Fibroblast of skin of back (primary cell): ENCODE results near the gene MOK.
"Not testable (repeated sequence)": the region's sequence is repeated elsewhere in the genome, so short reads cannot be mapped to it uniquely, and the experiment has no call there.

Experiments
- DNase-seq: peaks from one replicate; pipeline ENCODE4 v3.0.0-alpha.2; 2013

The MOK gene

DNA sequence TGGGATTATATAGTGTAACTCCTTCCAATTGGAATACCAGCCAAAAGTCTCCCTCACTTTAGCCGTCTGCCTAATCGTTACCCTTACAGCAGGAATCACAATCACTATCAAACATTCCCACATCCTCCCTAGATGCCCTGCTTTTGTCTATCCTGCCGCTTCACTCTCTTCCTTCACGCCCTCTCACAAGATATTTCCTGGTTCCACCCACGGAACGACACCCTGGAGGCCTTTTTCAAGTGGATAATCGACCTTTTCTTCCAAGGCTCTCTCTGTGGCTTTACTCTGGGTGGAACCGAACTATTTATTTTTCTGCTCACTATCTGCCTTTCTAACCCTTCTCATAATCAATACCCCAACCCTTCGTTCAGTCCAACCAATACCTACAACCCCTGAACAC, 58.9 kb downstream of the MOK start:
- DNase-seq = no peak

DNA sequence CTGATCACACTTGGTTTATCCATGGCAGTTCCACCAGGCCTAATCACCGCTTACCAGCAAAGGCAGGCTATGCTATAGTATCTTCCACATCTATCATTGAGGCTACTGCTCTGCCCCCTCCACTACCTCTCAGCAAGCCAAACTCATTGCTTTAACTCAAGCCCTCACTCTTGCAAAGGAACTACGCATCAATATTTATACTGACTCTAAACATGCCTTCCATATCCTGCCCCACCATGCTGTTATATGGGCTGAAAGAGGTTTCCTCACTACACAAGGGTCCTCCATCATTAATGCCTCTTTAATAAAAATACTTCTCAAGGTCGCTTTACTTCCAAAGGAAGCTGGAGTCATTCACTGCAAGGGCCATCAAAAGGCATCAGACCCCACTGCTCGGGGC, 61.2 kb downstream of the MOK start:
- not testable (repeated sequence) for DNase-seq

DNA sequence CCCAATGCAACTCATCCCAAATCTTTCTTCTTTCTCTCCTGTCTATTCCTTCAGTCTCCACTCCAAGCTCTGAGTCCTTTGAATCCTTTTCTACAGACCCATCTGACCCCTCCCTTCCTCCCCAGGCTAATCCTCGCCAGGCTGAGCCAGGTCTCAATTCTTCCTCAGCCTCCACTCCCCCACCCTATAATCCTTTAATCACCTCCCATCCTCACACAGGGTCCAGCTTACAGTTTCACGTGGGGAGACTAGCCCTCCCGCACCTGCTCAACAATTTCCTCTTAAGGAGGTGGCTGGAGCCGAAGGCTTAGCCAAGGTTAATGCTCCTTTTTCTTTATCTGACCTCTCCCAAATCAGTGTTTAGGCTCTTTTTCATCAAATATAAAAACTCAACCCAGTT, 63.8 kb downstream of the MOK start:
- DNase-seq = no peak

DNA sequence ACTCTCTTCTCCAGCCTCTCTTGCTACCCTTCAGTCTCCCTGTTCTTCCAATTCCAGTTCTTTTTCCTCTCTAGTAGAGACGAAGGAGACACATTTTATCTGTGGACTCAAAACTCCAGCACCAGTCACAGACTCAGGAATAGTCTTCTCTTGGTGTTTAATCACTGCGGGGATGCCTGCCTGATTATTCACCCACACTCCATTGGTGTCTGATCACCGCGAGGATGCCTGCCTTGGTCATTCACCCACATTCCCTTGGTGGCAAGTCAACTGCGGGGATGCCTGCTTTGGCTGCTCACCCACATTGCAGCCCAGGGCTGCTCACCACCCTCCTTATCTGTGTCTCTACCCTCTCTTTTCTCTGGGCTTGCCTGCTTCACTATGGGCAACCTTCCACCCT, 64.5 kb downstream of the MOK start:
- DNase-seq = peak; percentile 27

DNA sequence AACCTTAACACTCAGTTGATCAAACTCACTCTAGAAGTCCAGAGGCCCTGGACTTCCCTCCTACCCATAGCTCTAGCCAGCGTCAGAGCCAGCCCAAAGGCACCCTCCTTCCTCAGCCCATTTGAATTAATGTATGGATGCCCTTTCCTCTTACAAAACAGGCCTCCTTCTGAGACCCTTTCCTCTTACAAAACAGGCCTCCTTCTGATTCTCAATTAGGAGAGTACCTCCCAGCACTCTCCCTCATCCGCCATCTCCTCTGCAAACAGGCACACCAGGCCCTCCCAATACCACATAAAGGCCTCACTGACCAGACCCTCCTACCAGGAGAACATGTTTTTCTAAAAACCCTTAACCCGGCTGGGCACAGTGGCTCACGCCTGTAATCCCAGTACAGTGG, 65.7 kb downstream of the MOK start:
- DNase-seq = no peak

DNA sequence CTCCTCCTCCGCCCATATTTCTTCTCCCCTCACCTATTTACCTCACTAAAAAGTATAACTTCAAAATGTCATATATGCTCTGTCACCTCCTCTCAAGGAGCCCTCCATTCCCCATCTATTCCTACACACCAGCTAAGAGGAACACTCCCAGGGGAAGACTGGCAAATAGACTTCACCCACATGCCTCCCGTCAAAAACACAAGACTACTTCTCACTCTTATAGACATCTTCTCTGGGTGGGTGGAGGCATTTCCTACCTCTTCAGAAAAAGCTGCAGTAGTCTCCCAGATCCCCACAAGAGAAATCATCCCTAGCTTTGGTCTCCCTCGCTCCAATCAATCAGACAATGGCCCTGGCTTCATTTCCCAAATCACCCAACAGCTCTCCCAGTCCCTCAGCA, 66.2 kb downstream of the MOK start:
- no peak for DNase-seq

DNA sequence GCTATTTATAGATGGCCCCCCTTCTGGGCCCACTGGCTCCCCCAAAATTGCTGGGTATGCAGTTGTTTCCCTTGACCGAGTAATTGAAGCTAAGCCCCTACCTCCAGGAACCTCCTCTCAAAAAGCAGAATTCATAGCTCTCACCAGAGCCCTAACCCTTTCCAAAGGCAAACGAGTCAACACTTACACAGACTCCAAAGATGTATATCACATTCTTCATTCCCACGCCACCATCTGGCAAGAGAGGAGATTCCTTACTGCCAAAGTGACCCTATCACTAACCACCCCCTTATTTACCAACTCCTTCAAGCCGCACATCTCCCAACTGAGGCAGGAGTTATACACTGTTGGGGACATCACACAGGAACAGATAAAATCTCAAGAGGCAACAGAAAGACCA, 66.8 kb downstream of the MOK start:
- no peak for DNase-seq

DNA sequence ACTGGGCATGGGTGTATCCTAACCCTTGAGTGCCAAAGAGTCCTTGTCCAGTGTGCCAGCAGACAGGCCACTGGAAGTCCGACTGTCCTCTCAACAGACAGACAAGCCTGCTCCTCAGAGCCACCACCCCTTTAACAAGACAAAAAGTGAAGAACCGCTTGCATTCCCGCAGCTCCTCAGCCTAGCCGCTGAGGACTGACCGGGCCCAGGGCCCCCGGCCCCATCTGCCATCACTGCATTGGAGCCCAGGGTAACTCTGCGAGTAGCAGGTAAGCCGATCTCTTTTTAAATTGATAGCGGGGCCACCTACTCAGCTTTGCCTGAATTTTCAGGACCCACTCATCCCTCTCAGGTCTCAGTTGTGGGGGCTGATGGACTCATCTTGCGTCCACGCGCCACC, 68.9 kb downstream of the MOK start:
- DNase-seq = no peak

DNA sequence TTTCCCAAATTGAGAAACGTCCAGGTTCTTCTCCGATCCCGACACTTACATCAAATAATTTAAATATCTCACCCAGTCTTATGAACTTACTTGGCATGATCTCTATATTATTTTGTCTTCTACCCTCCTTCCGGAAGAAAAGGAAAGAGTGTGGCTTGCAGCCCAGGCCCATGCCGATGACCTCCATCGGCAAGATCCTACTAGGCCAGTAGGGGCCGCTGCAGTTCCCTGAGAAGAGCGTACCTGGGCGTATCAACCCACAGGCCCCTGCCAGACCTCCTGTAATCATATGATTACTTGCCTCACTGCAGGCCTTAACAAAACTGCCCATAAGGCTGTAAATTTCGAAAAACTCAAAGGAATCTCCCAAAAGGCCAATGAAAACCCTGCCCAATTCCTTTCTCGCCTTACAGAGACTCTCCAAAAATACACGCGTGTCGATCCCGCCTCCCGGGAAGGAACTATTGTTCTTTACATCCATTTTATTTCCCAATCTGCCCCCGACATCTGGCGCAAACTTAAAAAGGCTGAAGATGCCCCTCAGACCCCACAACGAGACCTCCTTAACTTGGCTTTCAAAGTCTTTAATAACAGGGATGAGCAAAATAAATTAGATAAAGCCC, 69.6 kb downstream of the MOK start:
- peak; percentile 68 for DNase-seq

DNA sequence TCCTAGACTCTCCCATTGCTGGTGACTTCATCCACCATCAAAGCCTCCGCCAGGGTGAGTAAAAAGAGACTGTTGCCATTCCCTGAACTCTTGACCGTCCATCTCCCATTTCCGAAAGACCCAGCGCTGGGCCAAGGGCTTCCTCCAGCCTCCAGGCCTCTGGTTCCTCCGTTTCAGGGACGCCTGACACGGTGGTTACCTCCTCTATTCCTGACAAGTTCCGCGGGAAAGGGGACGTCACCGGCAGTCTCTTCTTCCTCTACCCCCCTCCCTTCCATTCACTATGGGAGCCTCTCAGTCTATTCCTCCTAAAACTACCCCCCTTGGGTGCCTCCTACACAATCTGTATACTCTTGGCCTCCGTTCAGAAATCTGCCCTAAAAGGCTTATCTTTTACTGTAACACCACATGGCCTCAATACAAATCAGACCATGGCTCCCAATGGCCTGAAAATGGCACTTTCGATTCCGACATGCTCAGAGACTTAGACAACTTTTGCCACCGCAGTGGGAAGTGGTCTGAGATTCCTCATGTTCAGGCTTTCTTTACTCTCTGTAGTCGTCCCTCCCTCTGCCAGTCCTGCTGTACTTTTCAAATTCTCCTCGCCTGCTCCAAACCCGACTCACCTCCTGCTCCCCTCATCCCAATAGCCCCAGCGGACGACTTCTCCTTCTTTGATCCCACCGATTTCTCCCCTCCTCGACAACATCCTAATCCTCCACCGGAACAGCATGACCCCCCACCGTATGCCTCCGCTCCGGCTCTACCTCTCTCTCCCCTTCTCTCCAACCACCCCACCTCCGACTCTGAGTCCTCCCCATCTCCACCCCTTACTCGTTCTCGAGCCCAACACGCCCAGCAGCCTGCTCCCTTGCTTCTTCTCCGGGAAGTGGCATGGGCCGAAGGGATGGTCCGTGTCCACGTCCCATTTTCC, 70.4 kb downstream of the MOK start:
- DNase-seq = no peak

DNA sequence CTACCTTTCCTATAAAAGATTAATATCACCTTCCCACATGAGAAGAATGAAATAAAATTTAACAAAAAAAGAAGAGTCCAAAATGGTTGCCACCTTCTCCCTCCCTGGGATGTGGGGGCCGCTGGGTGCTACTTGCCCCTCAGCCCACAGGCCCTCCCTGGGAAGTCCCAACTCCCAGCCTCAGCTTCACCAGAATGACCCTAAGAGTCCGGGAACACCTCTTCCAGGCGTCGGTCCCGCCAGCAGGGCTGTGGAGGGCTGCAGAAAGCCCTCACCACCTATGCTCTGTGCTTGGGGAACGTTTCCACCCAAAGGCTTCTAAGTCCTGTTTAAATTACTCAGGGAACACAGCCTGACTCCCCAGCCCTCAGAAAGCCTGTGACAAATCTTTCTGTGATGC, 71.9 kb downstream of the MOK start:
- no peak for DNase-seq

DNA sequence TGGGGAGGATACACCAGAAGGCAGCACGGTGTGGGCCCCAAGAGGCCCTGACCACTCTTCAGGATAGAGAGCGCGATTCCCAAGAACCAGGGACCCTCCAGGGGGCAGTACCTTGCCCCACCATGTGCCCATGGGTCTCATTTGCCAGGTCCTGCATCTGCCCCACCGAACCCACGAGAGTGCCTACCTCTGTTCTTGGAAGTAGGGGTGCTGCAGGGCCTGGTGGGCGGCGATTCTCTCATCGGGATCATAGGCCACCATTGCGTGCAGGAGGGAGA, 72.7 kb downstream of the MOK start:
- DNase-seq = no peak

DNA sequence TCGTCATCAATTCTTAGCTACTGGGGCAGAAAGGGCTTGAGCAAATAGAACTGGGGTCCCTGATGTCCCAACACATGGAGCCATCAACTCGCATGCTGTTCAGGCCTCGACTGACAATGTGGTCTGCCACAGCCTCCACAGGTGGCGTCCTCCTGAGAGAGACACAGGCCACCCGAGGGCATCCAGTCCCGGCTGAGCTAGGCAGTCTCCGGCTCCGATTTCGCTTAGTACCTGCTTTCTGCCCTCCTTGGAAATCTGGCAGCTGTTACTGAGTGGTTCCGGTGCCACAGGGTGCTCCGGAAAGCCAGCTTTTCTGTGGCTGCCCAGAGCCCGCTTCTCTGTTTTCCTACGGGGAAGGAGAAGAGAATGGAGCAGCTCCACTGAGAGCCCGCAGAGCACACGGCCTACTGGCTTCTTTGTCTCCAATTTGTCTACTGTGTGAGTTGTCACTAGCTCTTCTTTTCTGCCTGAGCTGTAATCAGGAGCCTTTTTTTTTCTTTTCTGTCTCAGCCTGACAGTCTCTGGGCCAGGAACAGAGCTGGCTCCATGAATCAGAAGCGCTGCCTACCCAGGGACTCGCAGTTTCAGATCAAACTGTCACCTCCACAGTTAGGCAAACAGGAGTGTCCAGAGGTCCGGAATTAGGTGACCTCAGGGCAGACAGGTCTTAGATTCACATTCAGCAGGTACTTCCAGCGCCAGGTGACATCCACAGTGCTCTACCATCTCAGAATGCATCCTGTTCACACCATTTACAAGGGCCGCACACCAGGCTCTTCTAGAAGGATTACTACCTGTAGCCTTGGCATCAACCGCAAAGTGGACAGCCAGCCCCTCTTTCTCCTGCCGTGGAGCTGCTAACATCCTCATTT, 73.3 kb downstream of the MOK start:
- no peak for DNase-seq

DNA sequence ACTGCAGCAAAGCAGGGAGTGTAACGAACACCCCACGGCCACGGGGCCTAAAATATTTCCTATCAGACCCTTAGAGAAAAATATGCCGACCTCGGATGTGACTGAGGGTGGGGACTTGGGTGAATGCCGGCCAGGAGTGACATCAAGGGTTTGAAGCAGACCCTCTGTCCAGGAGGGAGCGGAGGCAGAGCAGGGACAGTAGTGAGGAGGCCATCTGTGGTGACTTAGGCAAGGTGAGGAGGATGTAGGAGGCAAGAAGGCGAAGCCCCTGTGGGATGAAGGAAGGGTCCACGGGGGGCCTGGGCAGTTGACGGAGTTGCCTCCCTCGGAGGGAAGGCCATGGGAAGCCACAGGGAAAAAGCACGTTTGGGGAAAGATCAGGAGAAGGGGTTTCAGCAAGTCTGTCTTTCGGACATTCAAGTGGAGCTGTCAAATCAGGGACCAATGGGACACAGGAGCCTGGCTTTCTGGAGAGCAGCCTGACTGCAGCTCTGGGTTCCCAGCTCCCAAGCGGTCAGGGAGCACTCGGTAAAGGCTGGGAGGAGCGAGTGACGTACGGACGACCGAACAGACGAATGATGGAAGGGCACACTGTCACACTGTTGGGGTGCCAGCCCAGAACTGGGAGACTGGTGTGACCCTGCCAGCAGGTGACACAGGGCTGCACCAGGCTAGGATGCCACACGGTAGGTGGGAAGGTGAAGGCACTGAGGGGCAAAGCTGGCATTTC, 74.3 kb downstream of the MOK start:
- no peak for DNase-seq

DNA sequence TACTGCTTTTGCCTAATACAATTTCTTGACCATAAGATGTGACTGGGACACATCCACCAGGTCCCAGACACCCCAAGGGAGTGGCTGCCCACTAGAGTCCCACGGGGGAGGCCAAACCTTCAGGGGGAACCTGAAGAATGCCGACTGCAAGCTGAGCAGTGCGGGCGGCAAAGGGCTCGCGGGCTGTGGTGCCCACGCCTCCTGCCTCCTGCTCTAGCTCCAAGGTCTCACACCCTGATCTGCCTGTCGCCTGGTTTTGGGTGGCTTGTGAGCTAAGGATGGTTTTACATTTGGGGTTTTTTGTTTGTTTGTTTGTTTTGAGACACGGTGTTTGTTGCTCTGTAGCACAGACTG, 75.2 kb downstream of the MOK start:
- no peak for DNase-seq

DNA sequence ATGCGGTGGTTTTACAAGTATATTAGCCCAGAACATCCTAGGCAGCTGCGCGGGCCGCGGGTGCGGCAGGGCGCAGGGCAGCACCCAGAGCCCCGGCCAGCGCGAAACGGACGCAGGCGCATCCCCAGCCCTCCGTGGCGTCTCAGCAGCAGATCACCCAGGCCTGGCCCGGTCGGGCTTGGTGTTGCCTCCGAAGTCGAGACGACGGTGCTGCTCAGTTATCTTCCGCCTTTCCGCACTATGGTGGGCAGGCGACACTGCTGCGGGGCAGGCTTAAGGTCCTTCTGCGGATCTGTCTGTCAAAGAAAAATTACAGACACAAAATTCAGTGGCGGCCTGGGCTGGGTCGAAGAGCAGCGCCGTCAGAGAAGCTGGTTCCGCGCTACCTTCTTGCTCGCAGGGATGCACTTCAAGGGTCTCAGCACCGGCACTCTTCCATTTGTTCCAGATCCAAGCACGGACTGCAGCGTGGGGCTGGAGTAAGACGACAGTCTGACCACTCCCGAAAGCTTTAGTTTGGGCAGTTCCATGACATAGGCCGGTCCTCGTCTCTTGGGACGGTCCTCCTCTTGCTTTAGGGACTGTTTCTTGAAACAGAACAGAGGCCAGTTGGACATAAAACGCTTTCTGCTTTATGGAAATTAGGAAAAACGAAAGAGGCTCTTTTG, 75.8 kb downstream of the MOK start:
- DNase-seq = no peak

DNA sequence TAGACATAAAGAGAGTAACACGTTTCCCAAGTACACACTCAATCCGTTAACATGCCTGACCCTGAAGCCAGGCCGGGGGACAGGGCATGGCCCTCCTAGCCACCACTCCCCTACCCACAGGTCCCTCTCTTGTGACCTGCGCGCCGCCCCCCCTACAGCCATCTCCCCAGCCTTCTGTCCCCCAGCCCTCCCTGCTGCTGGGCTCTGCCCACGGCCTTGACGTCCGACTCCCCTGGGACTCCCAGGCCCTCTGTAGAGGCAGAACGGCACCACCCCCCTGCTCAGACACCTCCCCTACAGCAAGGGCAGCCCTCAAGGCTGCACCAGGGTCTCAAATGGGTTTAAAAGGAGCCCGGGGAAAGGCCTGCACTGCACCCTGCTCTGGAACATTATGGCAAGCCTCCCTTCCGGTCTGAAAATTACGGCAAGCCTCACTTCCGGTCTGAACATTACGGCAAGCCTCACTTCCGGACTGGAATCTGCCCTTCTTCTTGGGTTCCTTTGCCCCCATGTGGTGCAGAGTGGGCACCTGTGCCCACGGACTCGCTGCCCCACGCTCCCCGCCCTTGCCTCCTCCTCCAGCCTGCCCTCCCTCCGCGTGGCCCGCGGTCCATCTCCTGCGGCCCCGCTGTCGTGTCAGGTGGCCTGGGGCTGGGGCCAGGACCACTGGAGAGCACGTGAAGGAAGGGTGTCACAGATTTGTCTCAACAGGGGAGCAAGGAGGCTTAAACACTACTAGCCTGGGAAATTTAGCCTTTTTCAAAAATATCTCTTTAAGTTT, 77.6 kb downstream of the MOK start:
- no peak for DNase-seq

DNA sequence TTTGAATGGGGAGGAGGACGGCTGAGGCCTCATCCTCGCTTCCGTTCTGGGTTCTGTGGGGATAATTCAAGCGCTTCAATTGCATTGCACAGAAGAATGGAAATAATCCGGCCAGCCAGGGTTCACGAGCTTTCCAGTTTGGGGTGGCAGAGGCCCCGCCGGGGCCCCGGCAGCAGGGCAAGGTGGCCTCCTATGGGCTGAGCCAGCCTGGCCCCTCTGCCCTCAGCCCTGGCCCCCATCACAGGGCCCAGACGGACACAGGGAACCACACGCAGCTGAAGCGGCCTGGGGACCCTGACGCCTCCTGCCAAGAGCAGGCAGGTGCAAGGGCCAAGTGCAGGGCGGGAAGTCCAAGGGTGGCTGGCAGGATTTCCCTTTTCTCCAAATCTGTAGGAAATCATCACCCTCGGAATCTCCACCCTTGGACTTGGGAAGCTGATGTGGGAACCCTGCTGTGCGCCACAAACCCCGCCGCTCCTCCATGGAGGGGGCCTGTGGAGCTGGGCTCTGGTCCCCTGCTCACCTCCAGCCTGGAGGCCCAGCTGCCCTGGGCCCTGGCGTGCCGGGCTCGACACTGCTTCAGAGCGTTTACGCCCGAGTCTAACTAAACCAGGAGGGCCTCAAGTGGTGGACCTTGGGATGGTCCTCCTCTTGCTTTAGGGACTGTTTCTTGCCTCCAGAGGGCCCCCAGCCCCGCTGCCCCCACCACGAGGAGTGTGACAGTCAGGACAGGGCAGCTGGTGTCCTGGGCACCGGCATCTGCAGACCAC, 78.4 kb downstream of the MOK start:
- no peak for DNase-seq

DNA sequence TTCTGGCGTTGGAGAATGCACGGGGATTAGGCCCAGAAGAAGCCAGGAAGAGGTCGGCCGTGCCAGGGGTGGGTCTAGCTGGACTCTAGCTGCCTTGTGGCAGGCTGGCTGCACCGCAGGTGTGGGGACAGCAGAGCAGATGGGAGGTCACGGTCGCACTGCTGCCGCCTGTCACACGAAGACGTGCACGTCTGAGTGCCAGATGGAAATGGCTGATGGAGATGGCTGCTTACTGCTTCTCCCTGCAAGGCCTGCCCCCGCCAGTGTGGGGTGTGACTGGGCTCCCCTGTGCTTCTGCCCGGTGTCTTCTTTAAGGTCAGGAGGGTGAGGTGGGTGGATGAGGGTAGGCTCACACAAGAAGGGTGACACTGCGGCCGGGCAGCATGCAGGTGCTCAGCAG, 79.0 kb downstream of the MOK start:
- DNase-seq = no peak

DNA sequence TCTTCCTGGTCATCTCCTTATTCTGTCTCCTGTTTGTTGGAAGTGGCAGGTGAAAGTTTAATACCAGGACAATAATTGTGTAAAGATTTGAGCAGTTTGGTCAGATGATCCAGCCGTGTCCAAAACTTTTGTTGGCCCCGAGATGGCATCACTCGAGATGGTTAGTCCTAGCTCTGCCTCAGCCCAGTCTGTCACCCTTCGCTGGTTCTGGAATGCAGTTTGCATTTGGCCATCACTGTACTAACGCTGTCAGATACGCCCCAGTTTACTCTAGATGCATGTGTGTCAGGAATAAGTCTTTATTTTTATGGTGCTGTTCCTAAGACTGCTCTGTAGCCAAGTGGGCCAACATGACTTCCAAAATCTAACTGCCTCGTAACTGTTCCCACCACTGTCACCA, 79.6 kb downstream of the MOK start:
- no peak for DNase-seq

DNA sequence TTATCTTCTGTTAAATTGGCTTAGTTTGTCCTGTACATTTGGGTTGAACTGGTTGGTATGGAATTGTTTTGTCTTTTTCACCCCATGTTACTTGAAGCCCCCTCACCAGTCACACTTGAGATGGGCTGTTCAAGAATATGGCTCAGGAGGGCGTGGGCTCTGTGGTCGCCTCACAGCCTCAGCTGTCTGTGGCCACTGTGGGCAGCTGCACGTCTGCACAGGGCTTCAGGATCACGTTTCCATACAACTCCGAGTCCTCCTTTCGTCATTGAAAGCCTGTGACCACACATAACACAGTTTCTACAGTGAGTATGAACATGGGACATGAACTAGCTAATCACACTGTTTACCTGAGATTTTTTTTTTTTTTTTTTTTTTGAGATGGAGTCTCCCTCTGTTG, 81.3 kb downstream of the MOK start:
- DNase-seq = no peak
